Activated naive CD8-positive, alpha-beta T cell (primary cell): ENCODE results near the gene OR6N2.

ENCODE experiments used
- H3K27ac Mint-ChIP-seq: one replicate; pipeline ENCODE4 v1.8.0; 2021; ENCODE audit warnings: mixed read lengths
- H3K27me3 Mint-ChIP-seq: one replicate; pipeline ENCODE4 v1.8.0; 2021; ENCODE audit warnings: mixed read lengths
- H3K36me3 Mint-ChIP-seq: one replicate; pipeline ENCODE4 v1.8.0; 2021; ENCODE audit warnings: mixed read lengths
- H3K4me1 Mint-ChIP-seq: one replicate; pipeline ENCODE4 v1.8.0; 2021; ENCODE audit warnings: low read depth, mixed read lengths
- H3K4me3 Mint-ChIP-seq: one replicate; pipeline ENCODE4 v1.8.0; 2021; ENCODE audit warnings: mild to moderate bottlenecking, mixed read lengths
- H3K9me3 Mint-ChIP-seq: one replicate; pipeline ENCODE4 v1.8.0; 2021; ENCODE audit warnings: low read depth, mixed read lengths

OR6N2 gene

GRCh38 chr1:158801396-158801795 is 20.4 kb upstream of the OR6N2 start:
- Mint-ChIP-seq H3K36me3 (no peaks in the 10 kb centered on the region), H3K27ac (no peak overlapping the region), H3K9me3 (no peaks in the 10 kb centered on the region), H3K4me1 (no peaks in the 10 kb centered on the region), H3K27me3 (peaks cover 3% of the 10 kb centered on the region), H3K4me3 (no peak overlapping the region)

GRCh38 chr1:158800526-158800925 is 19.5 kb upstream of the OR6N2 start:
- Mint-ChIP-seq H3K36me3 (no peaks in the 10 kb centered on the region), H3K27ac (no peak overlapping the region), H3K27me3 (peaks cover 3% of the 10 kb centered on the region), H3K9me3 (no peaks in the 10 kb centered on the region), H3K4me3 (no peak overlapping the region), H3K4me1 (no peaks in the 10 kb centered on the region)

GRCh38 chr1:158799689-158800088 is 18.7 kb upstream of the OR6N2 start:
- H3K27me3 Mint-ChIP-seq: peaks cover 3% of the 10 kb centered on the region
- no peaks in the 10 kb centered on the region for H3K9me3 Mint-ChIP-seq
- H3K4me3 Mint-ChIP-seq: no peak overlapping the region
- no peaks in the 10 kb centered on the region for H3K36me3 Mint-ChIP-seq
- no peak overlapping the region for H3K27ac Mint-ChIP-seq
- no peaks in the 10 kb centered on the region for H3K4me1 Mint-ChIP-seq

- Mint-ChIP-seq H3K4me1 (no peaks in the 10 kb centered on the region), H3K9me3 (no peaks in the 10 kb centered on the region), H3K27me3 (peaks cover 6% of the 10 kb centered on the region), H3K4me3 (no peak overlapping the region), H3K36me3 (no peaks in the 10 kb centered on the region), H3K27ac (no peak overlapping the region)
These were observed 17.5 kb upstream of the OR6N2 start for GRCh38 chr1:158798531-158798930.

- no peak overlapping the region for H3K4me3 Mint-ChIP-seq
These were observed 13.2 kb upstream of the OR6N2 start for GRCh38 chr1:158794247-158794646.

GRCh38 chr1:158793604-158794003 is 12.6 kb upstream of the OR6N2 start:
- Mint-ChIP-seq H3K9me3 (no peaks in the 10 kb centered on the region), H3K4me1 (no peaks in the 10 kb centered on the region), H3K27ac (no peak overlapping the region), H3K27me3 (peaks cover 6% of the 10 kb centered on the region), H3K4me3 (no peak overlapping the region), H3K36me3 (no peaks in the 10 kb centered on the region)

More at GRCh38 chr1:158794247-158794646, 13.2 kb upstream of the OR6N2 start:
- no peaks in the 10 kb centered on the region for H3K4me1 Mint-ChIP-seq
- H3K36me3 Mint-ChIP-seq: no peaks in the 10 kb centered on the region
- no peaks in the 10 kb centered on the region for H3K9me3 Mint-ChIP-seq
- no peak overlapping the region for H3K27ac Mint-ChIP-seq
- H3K27me3 Mint-ChIP-seq: peaks cover 6% of the 10 kb centered on the region

GRCh38 chr1:158771950-158772866 is 8.8 kb downstream of the OR6N2 start, which contains the start of gene OR6N1:
OR6N1 (minus strand) TSS chr1:158772195; CDS start chr1:158766682, 5,513 bp downstream.
- Mint-ChIP-seq H3K4me1 (no peaks in the 10 kb centered on the region), H3K27me3 (peaks cover 10% of the 10 kb centered on the region), H3K27ac (no peak within 1 kb of the TSS)

GRCh38 chr1:158754420-158754819 is 26.6 kb downstream of the OR6N2 start, which contains the start of gene OR6K6:
OR6K6 (plus strand) TSS chr1:158754720; CDS start chr1:158754888, 168 bp downstream.
- Mint-ChIP-seq H3K4me1 (no peaks in the 10 kb centered on the region), H3K36me3 (no peaks in the 10 kb centered on the region), H3K4me3 (no peak within 1 kb of the TSS), H3K9me3 (no peaks in the 10 kb centered on the region), H3K27ac (no peak within 1 kb of the TSS), H3K27me3 (peaks cover 11% of the 10 kb centered on the region)

More at GRCh38 chr1:158771950-158772866, 8.8 kb downstream of the OR6N2 start, which contains the start of gene OR6N1:
- Mint-ChIP-seq H3K36me3 (no peaks in the 10 kb centered on the region), H3K9me3 (no peaks in the 10 kb centered on the region), H3K4me3 (no peak within 1 kb of the TSS)

GRCh38 chr1:158752155-158752712 is 28.8 kb downstream of the OR6N2 start:
- peaks cover 8% of the 10 kb centered on the region for H3K27me3 Mint-ChIP-seq
- no peaks in the 10 kb centered on the region for H3K36me3 Mint-ChIP-seq
- H3K27ac Mint-ChIP-seq: no peak overlapping the region
- no peaks in the 10 kb centered on the region for H3K9me3 Mint-ChIP-seq
- H3K4me1 Mint-ChIP-seq: no peaks in the 10 kb centered on the region
- H3K4me3 Mint-ChIP-seq: no peak overlapping the region

GRCh38 chr1:158735848-158736247 is 45.2 kb downstream of the OR6N2 start:
- H3K27ac Mint-ChIP-seq: no peak overlapping the region
- no peaks in the 10 kb centered on the region for H3K9me3 Mint-ChIP-seq
- H3K4me1 Mint-ChIP-seq: no peaks in the 10 kb centered on the region
- peaks cover 9% of the 10 kb centered on the region for H3K27me3 Mint-ChIP-seq
- H3K4me3 Mint-ChIP-seq: no peak overlapping the region
- H3K36me3 Mint-ChIP-seq: no peaks in the 10 kb centered on the region

GRCh38 chr1:158732524-158732923 is 48.5 kb downstream of the OR6N2 start:
- Mint-ChIP-seq H3K4me3 (no peak overlapping the region), H3K27me3 (peaks cover 3% of the 10 kb centered on the region), H3K27ac (no peak overlapping the region), H3K9me3 (no peaks in the 10 kb centered on the region), H3K36me3 (no peaks in the 10 kb centered on the region), H3K4me1 (no peaks in the 10 kb centered on the region)

- Mint-ChIP-seq H3K9me3 (no peaks in the 10 kb centered on the region), H3K27ac (no peak overlapping the region), H3K36me3 (no peaks in the 10 kb centered on the region), H3K27me3 (peaks cover 5% of the 10 kb centered on the region), H3K4me3 (no peak overlapping the region), H3K4me1 (no peaks in the 10 kb centered on the region)
These were observed 49.3 kb downstream of the OR6N2 start for GRCh38 chr1:158731707-158732106.

GRCh38 chr1:158730453-158730852 is 50.6 kb downstream of the OR6N2 start:
- Mint-ChIP-seq H3K9me3 (no peaks in the 10 kb centered on the region), H3K27ac (no peak overlapping the region), H3K4me1 (no peaks in the 10 kb centered on the region)

GRCh38 chr1:158728510-158729225 is 52.3 kb downstream of the OR6N2 start:
- Mint-ChIP-seq H3K27me3 (peaks cover 12% of the 10 kb centered on the region), H3K4me1 (no peaks in the 10 kb centered on the region), H3K4me3 (no peak overlapping the region), H3K9me3 (no peaks in the 10 kb centered on the region), H3K36me3 (no peaks in the 10 kb centered on the region), H3K27ac (no peak overlapping the region)

More at GRCh38 chr1:158730453-158730852, 50.6 kb downstream of the OR6N2 start:
- Mint-ChIP-seq H3K4me3 (no peak overlapping the region), H3K27me3 (peaks cover 7% of the 10 kb centered on the region), H3K36me3 (no peaks in the 10 kb centered on the region)

GRCh38 chr1:158724442-158724841 is 56.6 kb downstream of the OR6N2 start:
- no peak overlapping the region for H3K4me3 Mint-ChIP-seq
- no peak overlapping the region for H3K27ac Mint-ChIP-seq
- peaks cover 24% of the 10 kb centered on the region for H3K27me3 Mint-ChIP-seq
- no peaks in the 10 kb centered on the region for H3K4me1 Mint-ChIP-seq
- H3K36me3 Mint-ChIP-seq: no peaks in the 10 kb centered on the region
- H3K9me3 Mint-ChIP-seq: no peaks in the 10 kb centered on the region
